HEK293 (cell line): ENCODE measurements around the gene TLE1.

Source experiments
- CTCF ChIA-PET: fragments of 350-600 bp; formaldehyde crosslinking; extraction: SDS; loops from one replicate; lab custom pipeline; 2021; ENCODE audit warnings: antibody characterized with exemption; lab: Yijun Ruan, JAX
- POLR2A ChIA-PET: fragments of 300-600 bp; formaldehyde crosslinking; extraction: SDS; loops from one replicate; lab custom pipeline; 2020; ENCODE audit warnings: antibody characterized with exemption, inconsistent platforms; lab: Yijun Ruan, JAX
- H3K27ac ChIP-seq: fragments of 200-500 bp; sonication (Bioruptor generic); 2 replicates; pipeline ENCODE4 v1.5.1; 2014; ENCODE audit warnings: low read depth, low read length, control low read depth, inconsistent platforms; ENCODE audit errors: extremely low read depth
- H3K36me3 ChIP-seq, 2 experiments: fragments of 200-500 bp in 1 of 2; sonication (Bioruptor generic) in 1 of 2; 1 replicate in 1 of 2; 2 replicates in 1 of 2; pipeline ENCODE4 v1.5.1; 2014 to 2017; ENCODE audit warnings: inconsistent platforms in 2 of 2, low read length in 2 of 2; ENCODE audit not compliant: control insufficient read depth in 2 of 2, insufficient read depth in 1 of 2
- H3K4me1 ChIP-seq: fragments of 200-500 bp; sonication (Bioruptor generic); 2 replicates; pipeline ENCODE4 v1.5.1; 2014; ENCODE audit warnings: mild to moderate bottlenecking, low read length, inconsistent platforms; ENCODE audit not compliant: control insufficient read depth, insufficient read depth
- H3K4me3 ChIP-seq: 2 replicates; pipeline ENCODE4 v1.5.1; 2011; ENCODE audit warnings: low read depth, mild to moderate bottlenecking, control low read depth, low read length, moderate library complexity
- H3K9me3 ChIP-seq: fragments of 200-500 bp; sonication (Bioruptor generic); 2 replicates; pipeline ENCODE4 v1.5.1; 2014; ENCODE audit warnings: low read depth, low read length, inconsistent platforms; ENCODE audit not compliant: control insufficient read depth, insufficient read depth
- YY2 ChIP-seq: fragments of 450-650 bp; formaldehyde crosslinking; IDR thresholded peaks from 2 replicates; pipeline ENCODE4 v1.5.1; 2016; ENCODE audit warnings: missing biosample characterization, missing genetic modification characterization
- ZNF211 ChIP-seq: fragments of 450-650 bp; formaldehyde crosslinking; IDR thresholded peaks from 2 replicates; pipeline ENCODE4 v1.5.1; 2016; ENCODE audit warnings: low read depth, missing biosample characterization, missing genetic modification characterization
- ZNF274 ChIP-seq, 2 experiments: fragments of 200-500 bp in 1 of 2; fragments of 450-650 bp in 1 of 2; sonication (Bioruptor generic) in 1 of 2; formaldehyde crosslinking in 1 of 2; IDR thresholded peaks; 2 replicates each; pipeline versions ENCODE4 v1.5.1 to v1.6.1; 2014 to 2016; ENCODE audit warnings: borderline replicate concordance in 1 of 2, inconsistent platforms in 1 of 2, low read length in 1 of 2, missing biosample characterization in 1 of 2, missing genetic modification characterization in 1 of 2
- ZNF37A ChIP-seq: fragments of 450-650 bp; IDR thresholded peaks from 2 replicates; pipeline ENCODE4 v1.5.1; 2018; ENCODE audit warnings: missing biosample characterization, missing genetic modification characterization
- ZNF521 ChIP-seq: fragments of 450-650 bp; formaldehyde crosslinking; IDR thresholded peaks from 2 replicates; pipeline ENCODE4 v1.5.1; 2017; ENCODE audit warnings: missing biosample characterization, mild to moderate bottlenecking, missing genetic modification characterization
- ZNF571 ChIP-seq: fragments of 450-650 bp; formaldehyde crosslinking; IDR thresholded peaks from 2 replicates; pipeline ENCODE4 v1.5.0; 2017; ENCODE audit warnings: missing biosample characterization, missing genetic modification characterization
- ZNF670 ChIP-seq: fragments of 450-650 bp; formaldehyde crosslinking; IDR thresholded peaks from 2 replicates; pipeline ENCODE4 v1.5.1; 2016; ENCODE audit warnings: missing biosample characterization, missing genetic modification characterization, low read depth
- ZNF701 ChIP-seq: fragments of 450-650 bp; formaldehyde crosslinking; IDR thresholded peaks from 2 replicates; pipeline ENCODE4 v1.5.1; 2016; ENCODE audit warnings: missing biosample characterization, missing genetic modification characterization
- ZNF707 ChIP-seq: fragments of 450-650 bp; formaldehyde crosslinking; IDR thresholded peaks from 2 replicates; pipeline ENCODE4 v1.5.1; 2016; ENCODE audit warnings: missing biosample characterization, missing genetic modification characterization
- TF ChIP-seq, protein P1 (sequence below): fragments of 450-650 bp; formaldehyde crosslinking; IDR thresholded peaks from 2 replicates; pipeline ENCODE4 v1.5.1; 2016; ENCODE audit warnings: missing biosample characterization, missing genetic modification characterization
- TF ChIP-seq, protein P2 (sequence below): fragments of 450-650 bp; IDR thresholded peaks from 2 replicates; pipeline ENCODE4 v1.5.1; 2018; ENCODE audit warnings: missing biosample characterization, mild to moderate bottlenecking, missing genetic modification characterization
- TF ChIP-seq, protein P3 (sequence below): fragments of 450-650 bp; formaldehyde crosslinking; IDR thresholded peaks from 2 replicates; pipeline ENCODE4 v1.5.1; 2016; ENCODE audit warnings: missing biosample characterization, missing genetic modification characterization, borderline replicate concordance

Gene TLE1

DNA sequence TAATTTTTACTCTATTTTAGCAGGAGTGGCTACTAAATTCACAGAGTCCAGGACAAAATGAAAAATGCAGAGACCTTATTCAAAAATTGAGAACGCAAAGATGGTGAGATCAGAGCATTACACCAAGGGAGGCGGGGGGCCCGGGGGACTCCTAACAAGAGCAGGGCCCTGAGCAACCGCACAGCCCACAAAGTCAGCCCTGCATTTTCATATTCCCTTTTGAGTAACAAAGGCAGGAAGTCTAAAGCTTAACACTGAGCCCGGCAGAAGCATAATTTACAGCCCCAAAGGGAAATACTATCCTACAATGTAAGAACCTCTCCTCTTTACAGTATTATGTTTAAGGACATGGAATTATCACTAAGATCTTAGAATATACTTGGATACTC lies 69.4 kb downstream of the TLE1 start (continued):
- TF ChIP-seq, protein P1, sequence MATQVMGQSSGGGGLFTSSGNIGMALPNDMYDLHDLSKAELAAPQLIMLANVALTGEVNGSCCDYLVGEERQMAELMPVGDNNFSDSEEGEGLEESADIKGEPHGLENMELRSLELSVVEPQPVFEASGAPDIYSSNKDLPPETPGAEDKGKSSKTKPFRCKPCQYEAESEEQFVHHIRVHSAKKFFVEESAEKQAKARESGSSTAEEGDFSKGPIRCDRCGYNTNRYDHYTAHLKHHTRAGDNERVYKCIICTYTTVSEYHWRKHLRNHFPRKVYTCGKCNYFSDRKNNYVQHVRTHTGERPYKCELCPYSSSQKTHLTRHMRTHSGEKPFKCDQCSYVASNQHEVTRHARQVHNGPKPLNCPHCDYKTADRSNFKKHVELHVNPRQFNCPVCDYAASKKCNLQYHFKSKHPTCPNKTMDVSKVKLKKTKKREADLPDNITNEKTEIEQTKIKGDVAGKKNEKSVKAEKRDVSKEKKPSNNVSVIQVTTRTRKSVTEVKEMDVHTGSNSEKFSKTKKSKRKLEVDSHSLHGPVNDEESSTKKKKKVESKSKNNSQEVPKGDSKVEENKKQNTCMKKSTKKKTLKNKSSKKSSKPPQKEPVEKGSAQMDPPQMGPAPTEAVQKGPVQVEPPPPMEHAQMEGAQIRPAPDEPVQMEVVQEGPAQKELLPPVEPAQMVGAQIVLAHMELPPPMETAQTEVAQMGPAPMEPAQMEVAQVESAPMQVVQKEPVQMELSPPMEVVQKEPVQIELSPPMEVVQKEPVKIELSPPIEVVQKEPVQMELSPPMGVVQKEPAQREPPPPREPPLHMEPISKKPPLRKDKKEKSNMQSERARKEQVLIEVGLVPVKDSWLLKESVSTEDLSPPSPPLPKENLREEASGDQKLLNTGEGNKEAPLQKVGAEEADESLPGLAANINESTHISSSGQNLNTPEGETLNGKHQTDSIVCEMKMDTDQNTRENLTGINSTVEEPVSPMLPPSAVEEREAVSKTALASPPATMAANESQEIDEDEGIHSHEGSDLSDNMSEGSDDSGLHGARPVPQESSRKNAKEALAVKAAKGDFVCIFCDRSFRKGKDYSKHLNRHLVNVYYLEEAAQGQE: no peak
- TF ChIP-seq ZNF707 (tag by site-specific recombination): no peak
- no peak for TF ChIP-seq YY2 (tag by site-specific recombination)

DNA sequence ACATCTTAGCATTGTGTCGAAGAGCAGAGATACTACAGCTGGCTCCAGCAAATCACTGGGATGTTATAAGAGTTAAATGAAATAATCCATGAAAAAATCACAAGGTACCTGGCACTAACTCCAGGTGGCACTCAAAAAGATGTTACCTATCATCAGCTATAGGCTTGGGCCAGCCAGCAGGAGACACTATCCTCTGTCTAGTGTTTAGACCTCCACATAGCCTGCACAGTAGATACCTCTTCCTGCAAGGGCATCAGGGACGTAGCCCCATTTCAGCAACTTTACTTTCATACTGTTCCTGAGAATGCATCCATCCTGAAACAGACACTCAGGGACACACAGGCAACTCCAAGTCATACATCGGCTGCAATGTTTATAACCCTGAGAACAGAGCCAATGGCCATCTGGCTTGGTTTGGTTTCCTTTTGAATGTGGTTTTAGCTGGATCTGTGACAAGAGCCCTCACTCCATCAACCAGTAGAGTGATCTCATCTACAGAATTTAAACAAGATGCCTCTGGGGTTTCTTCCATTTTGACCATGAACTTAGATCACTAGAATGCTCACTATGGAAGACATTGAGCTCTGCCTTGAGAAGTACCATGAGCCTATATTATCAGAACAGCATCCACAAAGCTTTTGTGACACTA lies 69.9 kb downstream of the TLE1 start:
- peaks cover 11 to 57% of the 10 kb centered on the region in 2 experiments for H3K36me3 ChIP-seq
- POLR2A ChIA-PET: interaction anchor here (0.5 kb wide), 1 partner anchor 785 kb away, joined by 3 read pairs; no protein-coding TSS in a partner anchor
- TF ChIP-seq, protein P2, sequence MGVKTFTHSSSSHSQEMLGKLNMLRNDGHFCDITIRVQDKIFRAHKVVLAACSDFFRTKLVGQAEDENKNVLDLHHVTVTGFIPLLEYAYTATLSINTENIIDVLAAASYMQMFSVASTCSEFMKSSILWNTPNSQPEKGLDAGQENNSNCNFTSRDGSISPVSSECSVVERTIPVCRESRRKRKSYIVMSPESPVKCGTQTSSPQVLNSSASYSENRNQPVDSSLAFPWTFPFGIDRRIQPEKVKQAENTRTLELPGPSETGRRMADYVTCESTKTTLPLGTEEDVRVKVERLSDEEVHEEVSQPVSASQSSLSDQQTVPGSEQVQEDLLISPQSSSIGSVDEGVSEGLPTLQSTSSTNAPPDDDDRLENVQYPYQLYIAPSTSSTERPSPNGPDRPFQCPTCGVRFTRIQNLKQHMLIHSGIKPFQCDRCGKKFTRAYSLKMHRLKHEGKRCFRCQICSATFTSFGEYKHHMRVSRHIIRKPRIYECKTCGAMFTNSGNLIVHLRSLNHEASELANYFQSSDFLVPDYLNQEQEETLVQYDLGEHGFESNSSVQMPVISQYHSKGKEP (tag by site-specific recombination): no peak
- TF ChIP-seq ZNF571: no peak
- TF ChIP-seq ZNF670 (tag by site-specific recombination): no peak
- TF ChIP-seq, all 188 proteins: peak for 0
- Histone ChIP-seq H3K9me3 (no peaks in the 10 kb centered on the region), H3K27ac (no peak overlapping the region), H3K4me1 (peaks cover 10% of the 10 kb centered on the region), H3K4me3 (no peak overlapping the region)
- CTCF ChIA-PET: interaction anchor here (0.6 to 1.7 kb wide), 3 partner anchors 18 to 638 kb away, joined by 3 to 4 read pairs (median 3); no protein-coding TSS in a partner anchor

DNA sequence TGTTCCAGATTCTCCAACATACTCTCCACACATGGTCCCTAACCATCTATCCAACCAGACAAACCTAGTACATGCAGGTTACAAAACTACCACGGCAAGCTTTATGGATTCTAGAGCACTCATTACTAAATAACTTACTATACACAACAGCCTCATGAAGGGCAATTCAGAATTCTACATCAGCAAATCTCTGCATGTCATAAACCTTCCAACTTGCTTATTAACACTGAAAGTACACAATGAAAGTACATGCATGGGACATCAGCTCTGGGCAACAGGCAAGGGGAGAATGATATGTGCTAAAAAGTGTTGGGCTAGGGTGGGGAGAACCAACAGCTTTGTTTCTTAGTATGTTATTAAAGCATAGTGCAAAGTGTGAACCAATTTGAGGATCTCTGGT lies 70.4 kb downstream of the TLE1 start:
- H3K27ac ChIP-seq: no peak overlapping the region
- ChIA-PET POLR2A (no interaction called here), CTCF (interaction anchor here (1.7 kb wide), 1 partner anchor 17 kb away, joined by 4 read pairs; no protein-coding TSS in a partner anchor)
- no peak for TF ChIP-seq ZNF274 (IDR thresholded peaks at IDR 0.05; ENCODE audit: low read length)
- TF ChIP-seq ZNF274 (tag by site-specific recombination; IDR thresholded peaks at IDR 0.05; ENCODE audit: borderline replicate concordance): no peak
- no peak for TF ChIP-seq ZNF211 (tag by site-specific recombination)
- TF ChIP-seq ZNF701: no peak
- no peak for TF ChIP-seq ZNF37A
- TF ChIP-seq, protein P3, sequence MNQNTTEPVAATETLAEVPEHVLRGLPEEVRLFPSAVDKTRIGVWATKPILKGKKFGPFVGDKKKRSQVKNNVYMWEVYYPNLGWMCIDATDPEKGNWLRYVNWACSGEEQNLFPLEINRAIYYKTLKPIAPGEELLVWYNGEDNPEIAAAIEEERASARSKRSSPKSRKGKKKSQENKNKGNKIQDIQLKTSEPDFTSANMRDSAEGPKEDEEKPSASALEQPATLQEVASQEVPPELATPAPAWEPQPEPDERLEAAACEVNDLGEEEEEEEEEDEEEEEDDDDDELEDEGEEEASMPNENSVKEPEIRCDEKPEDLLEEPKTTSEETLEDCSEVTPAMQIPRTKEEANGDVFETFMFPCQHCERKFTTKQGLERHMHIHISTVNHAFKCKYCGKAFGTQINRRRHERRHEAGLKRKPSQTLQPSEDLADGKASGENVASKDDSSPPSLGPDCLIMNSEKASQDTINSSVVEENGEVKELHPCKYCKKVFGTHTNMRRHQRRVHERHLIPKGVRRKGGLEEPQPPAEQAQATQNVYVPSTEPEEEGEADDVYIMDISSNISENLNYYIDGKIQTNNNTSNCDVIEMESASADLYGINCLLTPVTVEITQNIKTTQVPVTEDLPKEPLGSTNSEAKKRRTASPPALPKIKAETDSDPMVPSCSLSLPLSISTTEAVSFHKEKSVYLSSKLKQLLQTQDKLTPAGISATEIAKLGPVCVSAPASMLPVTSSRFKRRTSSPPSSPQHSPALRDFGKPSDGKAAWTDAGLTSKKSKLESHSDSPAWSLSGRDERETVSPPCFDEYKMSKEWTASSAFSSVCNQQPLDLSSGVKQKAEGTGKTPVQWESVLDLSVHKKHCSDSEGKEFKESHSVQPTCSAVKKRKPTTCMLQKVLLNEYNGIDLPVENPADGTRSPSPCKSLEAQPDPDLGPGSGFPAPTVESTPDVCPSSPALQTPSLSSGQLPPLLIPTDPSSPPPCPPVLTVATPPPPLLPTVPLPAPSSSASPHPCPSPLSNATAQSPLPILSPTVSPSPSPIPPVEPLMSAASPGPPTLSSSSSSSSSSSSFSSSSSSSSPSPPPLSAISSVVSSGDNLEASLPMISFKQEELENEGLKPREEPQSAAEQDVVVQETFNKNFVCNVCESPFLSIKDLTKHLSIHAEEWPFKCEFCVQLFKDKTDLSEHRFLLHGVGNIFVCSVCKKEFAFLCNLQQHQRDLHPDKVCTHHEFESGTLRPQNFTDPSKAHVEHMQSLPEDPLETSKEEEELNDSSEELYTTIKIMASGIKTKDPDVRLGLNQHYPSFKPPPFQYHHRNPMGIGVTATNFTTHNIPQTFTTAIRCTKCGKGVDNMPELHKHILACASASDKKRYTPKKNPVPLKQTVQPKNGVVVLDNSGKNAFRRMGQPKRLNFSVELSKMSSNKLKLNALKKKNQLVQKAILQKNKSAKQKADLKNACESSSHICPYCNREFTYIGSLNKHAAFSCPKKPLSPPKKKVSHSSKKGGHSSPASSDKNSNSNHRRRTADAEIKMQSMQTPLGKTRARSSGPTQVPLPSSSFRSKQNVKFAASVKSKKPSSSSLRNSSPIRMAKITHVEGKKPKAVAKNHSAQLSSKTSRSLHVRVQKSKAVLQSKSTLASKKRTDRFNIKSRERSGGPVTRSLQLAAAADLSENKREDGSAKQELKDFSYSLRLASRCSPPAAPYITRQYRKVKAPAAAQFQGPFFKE (tag by site-specific recombination): no peak
- no peak for TF ChIP-seq ZNF521 (tag by site-specific recombination)
- H3K9me3 ChIP-seq: no peaks in the 10 kb centered on the region
- H3K4me3 ChIP-seq: no peak overlapping the region
- H3K36me3 ChIP-seq: peaks cover 11 to 61% of the 10 kb centered on the region in 2 experiments
- peaks cover 10% of the 10 kb centered on the region for H3K4me1 ChIP-seq
